BLaER1 (cell line): ENCODE measurements around the gene FGD3.
A peak's percentile ranks its signal among the peaks of the same experiment; 100 is the strongest.
"Not testable (repeated sequence)": the region's sequence is repeated elsewhere in the genome, so short reads cannot be mapped to it uniquely, and the experiment has no call there.

Experiments
- H3K27ac ChIP-seq: shearing (Covaris generic); formaldehyde crosslinking; 2 replicates; pipeline ENCODE4 v1.8.1; 2022
- H3K27me3 ChIP-seq: shearing (Covaris generic); formaldehyde crosslinking; 2 replicates; pipeline ENCODE4 v1.8.1; 2022
- H3K36me3 ChIP-seq: shearing (Covaris generic); formaldehyde crosslinking; 2 replicates; pipeline ENCODE4 v1.8.1; 2022
- H3K4me1 ChIP-seq: shearing (Covaris generic); formaldehyde crosslinking; 2 replicates; pipeline ENCODE4 v1.8.1; 2022
- H3K4me2 ChIP-seq: shearing (Covaris generic); formaldehyde crosslinking; 2 replicates; pipeline ENCODE4 v1.8.1; 2022
- H3K4me3 ChIP-seq: shearing (Covaris generic); formaldehyde crosslinking; 2 replicates; pipeline ENCODE4 v1.8.1; 2022
- H3K9ac ChIP-seq: shearing (Covaris generic); formaldehyde crosslinking; 2 replicates; pipeline ENCODE4 v1.8.1; 2022
- H3K9me3 ChIP-seq: shearing (Covaris generic); formaldehyde crosslinking; 2 replicates; pipeline ENCODE4 v1.8.1; 2022
- H4K20me1 ChIP-seq: shearing (Covaris generic); formaldehyde crosslinking; 2 replicates; pipeline ENCODE4 v1.8.1; 2022
- Cebpa-rat ChIP-seq: shearing (Covaris generic); IDR thresholded peaks from 2 replicates; pipeline ENCODE4 v1.8.1; 2022

The FGD3 gene

GRCh38 chr9:93012963-93013855, 65.9 kb downstream of the FGD3 start:
- Histone ChIP-seq H3K9me3 (no peaks in the 10 kb centered on the region), H3K9ac (no peak overlapping the region), H3K27ac (no peak overlapping the region), H3K4me3 (no peak overlapping the region), H3K4me1 (peaks cover 31% of the 10 kb centered on the region), H4K20me1 (peaks cover 22% of the 10 kb centered on the region; the same call in 1 of the 2 replicates), H3K27me3 (no peaks in the 10 kb centered on the region), H3K36me3 (peaks cover 82% of the 10 kb centered on the region), H3K4me2 (no peak overlapping the region)
- no peak for TF ChIP-seq Cebpa-rat

- H3K36me3 ChIP-seq: peaks cover 82% of the 10 kb centered on the region
These were observed 66.7 kb downstream of the FGD3 start for GRCh38 chr9:93013856-93014582.

GRCh38 chr9:93015190-93015589, 67.9 kb downstream of the FGD3 start:
- Histone ChIP-seq H3K4me1 (peaks cover 15% of the 10 kb centered on the region), H3K36me3 (peaks cover 84% of the 10 kb centered on the region), H4K20me1 (peaks cover 12% of the 10 kb centered on the region; the same call in 1 of the 2 replicates)
- not testable (repeated sequence) for H3K4me2 ChIP-seq, H3K27ac ChIP-seq, H3K9me3 ChIP-seq, H3K9ac ChIP-seq, H3K4me3 ChIP-seq, H3K27me3 ChIP-seq

More at GRCh38 chr9:93013856-93014582, 66.7 kb downstream of the FGD3 start:
- Histone ChIP-seq H3K4me1 (peaks cover 23% of the 10 kb centered on the region), H3K9ac (no peak overlapping the region), H3K27ac (no peak overlapping the region), H3K4me3 (no peak overlapping the region), H4K20me1 (peaks cover 22% of the 10 kb centered on the region; the same call in 1 of the 2 replicates), H3K4me2 (no peak overlapping the region), H3K9me3 (no peaks in the 10 kb centered on the region), H3K27me3 (no peaks in the 10 kb centered on the region)
- TF ChIP-seq Cebpa-rat: no peak

GRCh38 chr9:93017621-93018020, 70.3 kb downstream of the FGD3 start:
- Histone ChIP-seq H3K4me1 (peaks cover 22% of the 10 kb centered on the region; the same call in 1 of the 2 replicates), H3K27ac (no peak overlapping the region), H3K36me3 (peaks cover 95% of the 10 kb centered on the region), H3K9me3 (no peaks in the 10 kb centered on the region), H3K4me3 (no peak overlapping the region), H3K27me3 (no peaks in the 10 kb centered on the region), H3K4me2 (no peak overlapping the region), H3K9ac (no peak overlapping the region), H4K20me1 (0 out of 2 replicates have a peak, but pooled peaks cover 5% of the 10 kb centered on the region)
- no peak for TF ChIP-seq Cebpa-rat

- H3K4me3 ChIP-seq: no peak overlapping the region
- peaks cover 8% of the 10 kb centered on the region; the same call in 1 of the 2 replicates for H4K20me1 ChIP-seq
- H3K4me2 ChIP-seq: no peak overlapping the region
- no peaks in the 10 kb centered on the region for H3K27me3 ChIP-seq
- no peak overlapping the region for H3K9ac ChIP-seq
- TF ChIP-seq Cebpa-rat: no peak
- H3K4me1 ChIP-seq: peaks cover 48% of the 10 kb centered on the region
- 0 out of 2 replicates have a peak overlapping the region, but pooled peaks have one; percentile 41 for H3K27ac ChIP-seq
- no peaks in the 10 kb centered on the region for H3K9me3 ChIP-seq
- H3K36me3 ChIP-seq: peaks cover 100% of the 10 kb centered on the region
These were observed 72.8 kb downstream of the FGD3 start for GRCh38 chr9:93020151-93020550.

- no peak overlapping the region for H3K9ac ChIP-seq
- no peaks in the 10 kb centered on the region for H3K27me3 ChIP-seq
- peaks cover 55% of the 10 kb centered on the region for H3K4me1 ChIP-seq
- no peak for TF ChIP-seq Cebpa-rat
- H3K9me3 ChIP-seq: no peaks in the 10 kb centered on the region
- H3K4me2 ChIP-seq: no peak overlapping the region
- H3K27ac ChIP-seq: peak overlapping the region; percentile 41
- no peak overlapping the region for H3K4me3 ChIP-seq
- H3K36me3 ChIP-seq: peaks cover 100% of the 10 kb centered on the region
- peaks cover 8% of the 10 kb centered on the region; the same call in 1 of the 2 replicates for H4K20me1 ChIP-seq
These were observed 73.7 kb downstream of the FGD3 start for GRCh38 chr9:93020771-93021670.

- Histone ChIP-seq H3K27ac (peak overlapping the region; percentile 59; the same call in 1 of the 2 replicates), H4K20me1 (peaks cover 8% of the 10 kb centered on the region; the same call in 1 of the 2 replicates), H3K4me3 (no peak overlapping the region), H3K27me3 (no peaks in the 10 kb centered on the region), H3K4me2 (no peak overlapping the region), H3K4me1 (peaks cover 65% of the 10 kb centered on the region), H3K36me3 (peaks cover 100% of the 10 kb centered on the region), H3K9me3 (no peaks in the 10 kb centered on the region), H3K9ac (no peak overlapping the region)
- no peak for TF ChIP-seq Cebpa-rat
These were observed 74.7 kb downstream of the FGD3 start for GRCh38 chr9:93022066-93022465.

GRCh38 chr9:93022721-93023520, 75.6 kb downstream of the FGD3 start:
- Histone ChIP-seq H3K4me1 (peaks cover 74% of the 10 kb centered on the region), H3K9ac (0 out of 2 replicates have a peak overlapping the region, but pooled peaks have one; percentile 24), H3K36me3 (peaks cover 93% of the 10 kb centered on the region), H3K27me3 (no peaks in the 10 kb centered on the region), H3K4me3 (no peak overlapping the region), H3K9me3 (no peaks in the 10 kb centered on the region), H4K20me1 (peaks cover 8% of the 10 kb centered on the region; the same call in 1 of the 2 replicates), H3K4me2 (peak overlapping the region; percentile 53), H3K27ac (peak overlapping the region; percentile 59)
- no peak for TF ChIP-seq Cebpa-rat
